Panc1 (cell line): ENCODE results near the gene FAM163A. TPM values are rescaled to one million over a fixed set of nuclear protein-coding genes. Genes with fewer than 3 reads are reported as not detected.

Experiments used
- ATAC-seq: fragments of 200-7000 bp; cut with Tn5 transposase; 2 replicates; pipeline ENCODE4 v1.9.1; 2020; ENCODE audit warnings: mild to moderate bottlenecking, moderate library complexity
- BruUV-seq: library from RNA; stranded (reverse); fragments of 400-500 nt; replicated peaks from 2 replicates; lab custom pipeline; 2021; lab: Mats Ljungman, UMichigan
- CTCF ChIA-PET: fragments of 300-600 bp; sonication (Branson Sonifier 250); formaldehyde crosslinking; loops from one replicate; lab custom pipeline; 2022; ENCODE audit warnings: antibody characterized with exemption; lab: Charles Lee
- POLR2A ChIA-PET: fragments of 300-600 bp; sonication (Branson Sonifier 250); formaldehyde crosslinking; loops from one replicate; lab custom pipeline; 2022; ENCODE audit warnings: antibody characterized with exemption; lab: Charles Lee
- DNase-seq: peaks from one replicate; pipeline ENCODE4 v3.0.0-alpha.2; 2010; ENCODE audit warnings: low read depth, low spot score
- H3K27ac ChIP-seq: 2 replicates; pipeline ENCODE4 v1.5.1; 2011; ENCODE audit warnings: mild to moderate bottlenecking, low read length, inconsistent platforms
- H3K27me3 ChIP-seq: fragments of 200-500 bp; sonication (Bioruptor generic); 2 replicates; pipeline ENCODE4 v1.6.0; 2014; ENCODE audit warnings: low read length, inconsistent platforms; ENCODE audit not compliant: control insufficient read depth, insufficient read depth
- H3K36me3 ChIP-seq: fragments of 200-500 bp; sonication (Bioruptor generic); 2 replicates; pipeline ENCODE4 v1.5.1; 2014; ENCODE audit warnings: inconsistent platforms, mild to moderate bottlenecking, low read length, moderate library complexity; ENCODE audit not compliant: control insufficient read depth, insufficient read depth
- H3K4me1 ChIP-seq: 2 replicates; pipeline ENCODE4 v1.5.1; 2011; ENCODE audit warnings: inconsistent platforms, mild to moderate bottlenecking, low read length, moderate library complexity; ENCODE audit not compliant: control insufficient read depth, insufficient read depth
- H3K4me3 ChIP-seq, 2 experiments: 2 replicates each; pipeline ENCODE4 v1.5.1; 2011 to 2012; ENCODE audit warnings: low read depth in 2 of 2, low read length in 2 of 2, mild to moderate bottlenecking in 2 of 2, inconsistent platforms in 1 of 2, moderate library complexity in 1 of 2
- H3K9me3 ChIP-seq: fragments of 200-500 bp; sonication (Bioruptor generic); 2 replicates; pipeline ENCODE4 v1.5.1; 2014; ENCODE audit warnings: low read depth, mild to moderate bottlenecking, inconsistent platforms, low read length, moderate library complexity; ENCODE audit not compliant: control insufficient read depth, insufficient read depth
- CTCF ChIP-seq: fragments of 450-650 bp; IDR thresholded peaks from 2 replicates; pipeline ENCODE4 v1.5.1; 2017; ENCODE audit warnings: mild to moderate bottlenecking
- POLR2AphosphoS5 ChIP-seq: IDR thresholded peaks from 2 replicates; pipeline ENCODE4 v1.6.1; 2012; ENCODE audit warnings: mild to moderate bottlenecking, low read depth, low read length, moderate library complexity
- REST ChIP-seq, 2 experiments: IDR thresholded peaks; 2 replicates each; pipeline ENCODE4 v1.6.1; 2011 to 2012; ENCODE audit warnings: low read depth in 2 of 2, control low read depth in 1 of 2, low read length in 1 of 2, mild to moderate bottlenecking in 1 of 2, moderate library complexity in 1 of 2; ENCODE audit not compliant: insufficient read depth in 1 of 2
- SIN3A ChIP-seq: IDR thresholded peaks from 2 replicates; pipeline ENCODE4 v1.6.1; 2012; ENCODE audit warnings: low read depth, mild to moderate bottlenecking, low read length, moderate library complexity, borderline replicate concordance; ENCODE audit not compliant: insufficient read depth
- TCF7L2 ChIP-seq: IDR thresholded peaks from 2 replicates; pipeline ENCODE4 v1.6.1; 2011; ENCODE audit warnings: mild to moderate bottlenecking, low read depth, low read length, inconsistent platforms
- in situ Hi-C: cut with HindIII; loops from 2 replicates; pipeline ENCODE4 v1.10.0; 2016; ENCODE audit warnings: low sequenced_read_pairs, low pct_unique_long_range_greater_than_20kb
- intact Hi-C: fragments of 100-400 bp; cut with micrococcal nuclease; formaldehyde crosslinking; loops from one replicate; pipeline ENCODE4 v1.10.0; 2022; ENCODE audit not compliant: unreplicated experiment
- total RNA-seq: library from RNA; stranded (reverse); gene quantifications from one replicate; pipeline ENCODE4 v1.2.1, GENCODE V29; 2021; ENCODE audit not compliant: unreplicated experiment

The FAM163A gene
- total RNA-seq, 1 experiment from 2014 or later: not detected

- BruUV-seq: no TSS peak
- no peak for ATAC-seq
Measured at GRCh38 chr1:179857009-179857408, 113.9 kb downstream of the FAM163A start.

GRCh38 chr1:179860652-179861051, 117.6 kb downstream of the FAM163A start:
- no peak overlapping the region for H3K4me3 ChIP-seq
- intact Hi-C loops: no loop called here
- CTCF ChIA-PET: no interaction called here
- no TSS peak for BruUV-seq
- H3K4me1 ChIP-seq: no peaks in the 10 kb centered on the region
- no peaks in the 10 kb centered on the region for H3K9me3 ChIP-seq
- POLR2A ChIA-PET: no interaction called here
- H3K27ac ChIP-seq: no peak overlapping the region
- TF ChIP-seq POLR2AphosphoS5 (no peak), CTCF (no peak)
- DNase-seq (no peak), ATAC-seq (no peak)
- no peaks in the 10 kb centered on the region for H3K27me3 ChIP-seq
- peaks cover 16% of the 10 kb centered on the region for H3K36me3 ChIP-seq
- in situ Hi-C loops: no loop called here

More at GRCh38 chr1:179857009-179857408, 113.9 kb downstream of the FAM163A start:
- ChIA-PET CTCF (no interaction called here), POLR2A (no interaction called here)
- intact Hi-C loops (no loop called here), in situ Hi-C loops (no loop called here)
- Histone ChIP-seq H3K36me3 (peaks cover 11% of the 10 kb centered on the region), H3K9me3 (no peaks in the 10 kb centered on the region), H3K27me3 (no peaks in the 10 kb centered on the region), H3K4me1 (no peaks in the 10 kb centered on the region), H3K27ac (no peak overlapping the region), H3K4me3 (no peak overlapping the region)
- DNase-seq: no peak
- TF ChIP-seq TCF7L2: no peak
- TF ChIP-seq REST (IDR thresholded peaks at IDR 0.05; ENCODE audit: insufficient read depth in 1 of 2, low read depth in 2 of 2, low read length in 1 of 2): no peak
- TF ChIP-seq SIN3A: no peak
- no peak for TF ChIP-seq CTCF
- no peak for TF ChIP-seq POLR2AphosphoS5
